GM20000 (cell line): ENCODE results near the gene WLS.
"Not testable (repeated sequence)": the region's sequence is repeated elsewhere in the genome, so short reads cannot be mapped to it uniquely, and the experiment has no call there.

Experiments
- DNase-seq: peaks from one replicate; pipeline ENCODE4 v3.0.0; 2012; ENCODE audit warnings: low spot score
- CTCF ChIP-seq: IDR thresholded peaks from 2 replicates; pipeline ENCODE4 v1.5.1; 2012; ENCODE audit warnings: mild to moderate bottlenecking, control low read depth; ENCODE audit errors: extremely low read depth, missing control alignments

Gene WLS

GRCh38 chr1:68173936-68174737 is 58.2 kb downstream of the WLS start:
- DNase-seq, result no peak

GRCh38 chr1:68173283-68173935 is 58.9 kb downstream of the WLS start:
- no peak for DNase-seq
- no peak for TF ChIP-seq CTCF

More at GRCh38 chr1:68173936-68174737, 58.2 kb downstream of the WLS start:
- no peak for TF ChIP-seq CTCF

- not testable (repeated sequence) for DNase-seq
Measured at GRCh38 chr1:68171795-68172194, 60.5 kb downstream of the WLS start.

- TF ChIP-seq CTCF, result no peak
- DNase-seq, result no peak
Measured at GRCh38 chr1:68168545-68169171, 63.7 kb downstream of the WLS start.

- no peak for TF ChIP-seq CTCF
- no peak for DNase-seq
Measured at GRCh38 chr1:68167211-68167610, 65.1 kb downstream of the WLS start.

- DNase-seq, result no peak
- no peak for TF ChIP-seq CTCF
Measured at GRCh38 chr1:68166348-68166747, 66.0 kb downstream of the WLS start.

GRCh38 chr1:68165665-68166064 is 66.7 kb downstream of the WLS start:
- DNase-seq, result no peak
- TF ChIP-seq CTCF, result no peak
